HFFc6 (cell line): ENCODE measurements around the gene RPS6KA5. TPM values are rescaled to one million over a fixed set of nuclear protein-coding genes. Genes with fewer than 3 reads are reported as not detected.
A peak's percentile ranks its signal among the peaks of the same experiment; 100 is the strongest.
"Not testable (repeated sequence)": the region's sequence is repeated elsewhere in the genome, so short reads cannot be mapped to it uniquely, and the experiment has no call there.

ENCODE experiments used
- DNase-seq: peaks from one replicate; pipeline ENCODE4 v3.0.0-alpha.2; 2018
- H3K27ac Mint-ChIP-seq: 2 replicates; pipeline ENCODE4 v1.8.0; 2020; ENCODE audit warnings: mild to moderate bottlenecking, mixed read lengths
- H3K27me3 Mint-ChIP-seq: 2 replicates; pipeline ENCODE4 v1.8.0; 2021; ENCODE audit warnings: mild to moderate bottlenecking, moderate library complexity, mixed read lengths; ENCODE audit not compliant: insufficient read depth
- H3K36me3 Mint-ChIP-seq: 2 replicates; pipeline ENCODE4 v1.8.0; 2021; ENCODE audit warnings: low read depth, mixed read lengths
- H3K4me1 Mint-ChIP-seq: 2 replicates; pipeline ENCODE4 v1.8.0; 2020; ENCODE audit warnings: low read depth, mixed read lengths
- H3K4me3 Mint-ChIP-seq: 2 replicates; pipeline ENCODE4 v1.8.0; 2020; ENCODE audit warnings: mild to moderate bottlenecking, moderate library complexity, mixed read lengths
- H3K9me3 Mint-ChIP-seq: 2 replicates; pipeline ENCODE4 v1.8.0; 2020; ENCODE audit warnings: mild to moderate bottlenecking, mixed read lengths
- CTCF ChIP-seq: fragments of 200-600 bp; sonication (generic); IDR thresholded peaks from 2 replicates; pipeline ENCODE4 v1.5.0; 2021; ENCODE audit warnings: antibody characterized with exemption, mild to moderate bottlenecking
- total RNA-seq, 6 experiments: library from RNA; stranded (reverse); fragmentation: NEBNext Ultra II Directional; extraction: Animal tissue kit (Norgen Biotek cat#: 25700); gene quantifications; 2 replicates in 1 of 6; 3 replicates in 5 of 6; pipeline ENCODE4 v1.2.3, GENCODE V29; 2021

Gene RPS6KA5
- total RNA-seq, 6 experiments from 2014 or later: 0.36 to 0.91 (median 0.48) TPM

GRCh38 chr14:91032248-91032647, 28.2 kb downstream of the RPS6KA5 start:
- Mint-ChIP-seq H3K36me3 (no peaks in the 10 kb centered on the region), H3K9me3 (no peaks in the 10 kb centered on the region), H3K4me1 (no peaks in the 10 kb centered on the region), H3K27me3 (no peaks in the 10 kb centered on the region), H3K27ac (no peak overlapping the region), H3K4me3 (no peak overlapping the region)
- DNase-seq: no peak
- no peak for TF ChIP-seq CTCF

DNA sequence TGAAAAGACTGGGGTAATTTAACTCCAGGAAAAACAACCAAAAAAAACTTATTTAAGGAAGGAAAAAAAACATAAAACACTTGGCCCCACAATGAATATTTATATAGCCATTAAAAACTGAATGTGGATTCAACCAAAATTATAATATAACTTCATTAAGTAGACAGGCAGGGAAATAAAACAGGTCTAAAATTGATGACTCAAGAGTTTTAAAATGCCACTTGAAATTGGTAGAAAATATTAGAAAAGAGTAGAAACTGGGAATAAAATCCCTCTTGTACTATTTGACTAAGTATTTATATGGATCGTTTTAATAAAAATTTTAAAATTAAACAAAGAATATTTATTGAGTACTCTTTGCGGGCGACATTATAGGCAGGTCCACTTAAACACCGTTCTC, 28.8 kb downstream of the RPS6KA5 start:
- Mint-ChIP-seq H3K4me1 (no peaks in the 10 kb centered on the region), H3K9me3 (no peaks in the 10 kb centered on the region), H3K36me3 (no peaks in the 10 kb centered on the region), H3K27ac (no peak overlapping the region), H3K4me3 (no peak overlapping the region), H3K27me3 (no peaks in the 10 kb centered on the region)
- TF ChIP-seq CTCF: no peak
- DNase-seq: no peak

DNA sequence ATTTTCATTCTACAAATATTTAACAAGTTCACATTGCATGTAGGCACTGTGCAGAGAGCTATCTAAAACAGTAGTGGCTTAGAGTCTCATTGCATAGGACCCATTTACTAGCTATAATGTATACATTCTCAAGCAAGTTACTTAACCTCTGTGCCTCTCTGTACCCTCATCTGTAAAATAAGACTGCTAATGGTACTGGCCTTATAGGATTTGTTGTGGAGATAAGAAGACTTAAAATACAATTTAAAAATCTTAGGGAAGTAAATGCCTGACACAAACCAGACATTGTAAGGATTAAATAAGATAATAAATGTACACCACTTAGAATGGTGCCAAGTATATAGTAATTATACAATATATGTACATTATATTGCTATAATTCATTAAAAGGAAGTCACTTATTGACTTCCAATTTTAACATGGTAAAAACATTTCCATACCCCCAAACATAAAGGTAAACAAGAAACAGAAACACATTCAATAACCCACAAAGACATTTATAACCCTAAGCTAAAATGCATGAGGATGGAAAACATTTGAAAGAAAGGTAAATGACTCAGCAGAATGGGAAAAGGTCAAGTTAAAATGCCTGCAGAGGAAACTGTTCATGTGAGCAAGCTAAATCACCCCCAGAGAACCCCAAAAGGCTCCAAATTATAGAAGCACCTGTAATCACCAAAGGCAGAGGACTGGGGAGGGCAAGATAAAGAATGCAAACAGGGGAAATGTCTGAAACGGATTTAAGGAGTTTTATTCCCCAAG, 30.8 kb downstream of the RPS6KA5 start:
- H3K4me3 Mint-ChIP-seq: no peak overlapping the region
- no peak for TF ChIP-seq CTCF
- no peaks in the 10 kb centered on the region for H3K27me3 Mint-ChIP-seq
- no peaks in the 10 kb centered on the region for H3K36me3 Mint-ChIP-seq
- no peaks in the 10 kb centered on the region for H3K4me1 Mint-ChIP-seq
- H3K9me3 Mint-ChIP-seq: no peaks in the 10 kb centered on the region
- no peak overlapping the region for H3K27ac Mint-ChIP-seq
- DNase-seq: no peak

DNA sequence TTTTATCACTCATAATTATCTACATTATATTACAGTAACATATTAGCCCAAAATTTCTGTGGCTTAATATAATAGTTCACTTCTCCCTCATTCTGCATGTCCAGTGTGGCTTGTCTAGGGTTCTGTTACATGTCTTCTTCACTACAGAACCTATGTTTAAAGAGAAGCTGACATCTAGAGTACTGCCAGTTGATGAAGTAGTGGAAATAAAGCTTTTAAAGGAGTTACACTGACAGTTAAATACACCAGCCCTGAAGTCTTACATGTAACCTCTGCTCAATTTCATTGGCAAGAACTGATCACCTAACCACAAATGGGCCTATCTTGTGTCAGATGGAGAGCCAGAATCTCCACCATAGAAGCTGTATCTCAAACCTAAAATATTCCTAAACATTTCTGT, 32.9 kb downstream of the RPS6KA5 start:
- no peak for TF ChIP-seq CTCF
- no peaks in the 10 kb centered on the region for H3K4me1 Mint-ChIP-seq
- no peak overlapping the region for H3K4me3 Mint-ChIP-seq
- DNase-seq: no peak
- no peak overlapping the region for H3K27ac Mint-ChIP-seq
- no peaks in the 10 kb centered on the region for H3K27me3 Mint-ChIP-seq
- H3K9me3 Mint-ChIP-seq: no peaks in the 10 kb centered on the region
- no peaks in the 10 kb centered on the region for H3K36me3 Mint-ChIP-seq

DNA sequence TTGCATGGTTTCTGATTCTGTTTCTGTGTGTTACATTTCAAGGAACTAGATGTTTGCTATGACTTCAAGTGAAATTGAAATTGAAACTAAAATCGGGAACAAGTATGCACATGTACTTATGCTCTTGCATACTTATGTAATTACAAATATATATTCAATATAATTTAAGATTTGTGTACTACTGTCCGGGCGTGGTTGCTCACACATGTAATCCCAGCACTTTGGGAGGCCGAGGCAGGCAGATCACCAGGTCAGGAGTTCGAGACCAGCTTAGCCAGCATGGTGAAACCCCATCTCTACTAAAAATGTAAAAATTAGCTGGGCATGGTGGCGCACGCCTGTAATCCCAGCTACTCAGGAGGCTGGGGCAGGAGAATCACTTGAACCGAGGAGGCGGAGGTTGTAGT, 37.8 kb downstream of the RPS6KA5 start:
- not testable (repeated sequence) for H3K27me3 Mint-ChIP-seq, DNase-seq, H3K36me3 Mint-ChIP-seq, H3K27ac Mint-ChIP-seq, H3K9me3 Mint-ChIP-seq, H3K4me1 Mint-ChIP-seq
- peak overlapping the region; percentile 75 for H3K4me3 Mint-ChIP-seq

GRCh38 chr14:91021991-91022621, 38.3 kb downstream of the RPS6KA5 start:
- no peaks in the 10 kb centered on the region for H3K9me3 Mint-ChIP-seq

More at GRCh38 chr14:91021991-91022621, 38.3 kb downstream of the RPS6KA5 start:
- no peaks in the 10 kb centered on the region for H3K4me1 Mint-ChIP-seq
- peaks cover 2% of the 10 kb centered on the region; the same call in 1 of the 2 replicates for H3K27me3 Mint-ChIP-seq
- DNase-seq: no peak
- peak overlapping the region; percentile 75 for H3K4me3 Mint-ChIP-seq
- TF ChIP-seq CTCF: no peak
- H3K36me3 Mint-ChIP-seq: no peaks in the 10 kb centered on the region
- H3K27ac Mint-ChIP-seq: no peak overlapping the region
